Lung microvascular endothelial cell (primary cell): ENCODE results near the gene GNG14. TPM values are rescaled to one million over a fixed set of nuclear protein-coding genes. Genes with fewer than 3 reads are reported as not detected.
"Not testable (repeated sequence)": the region's sequence is repeated elsewhere in the genome, so short reads cannot be mapped to it uniquely, and the experiment has no call there.

Experiments
- DNase-seq, 2 donors: peaks; one replicate each; pipeline versions ENCODE4 v3.0.0 to v3.0.0-alpha.2; 2010; ENCODE audit warnings: low read depth in 2 of 2
- total RNA-seq: library from RNA; depleted of rRNA; stranded (reverse); fragments of >200 nt; gene quantifications from 2 replicates; pipeline ENCODE4 v1.2.1, GENCODE V29; 2014

The GNG14 gene
- total RNA-seq, 1 donor from 2014 or later: not detected

- DNase-seq: no peak
Measured at GRCh38 chr19:12667731-12668302, 20.0 kb upstream of the GNG14 start.

DNA sequence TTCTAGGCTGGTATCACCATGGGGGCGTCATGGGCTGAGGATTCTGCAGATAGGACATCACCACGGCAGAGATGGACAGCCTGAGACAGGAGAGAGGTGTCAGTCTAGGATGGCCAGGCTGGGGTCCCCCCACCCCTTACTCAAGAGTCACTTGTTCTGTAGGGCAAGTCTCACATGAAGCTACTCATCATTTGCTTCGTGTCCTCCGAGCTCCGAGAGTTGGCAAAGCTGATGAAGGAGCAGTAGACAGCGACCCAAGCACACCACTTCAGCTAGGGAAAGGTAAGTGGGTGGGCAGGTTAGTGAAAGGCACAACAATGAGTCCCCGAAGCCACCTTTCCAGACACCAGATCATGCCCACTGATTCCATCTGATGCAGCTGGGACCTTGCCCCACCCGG lies 19.5 kb upstream of the GNG14 start:
- DNase-seq: no peak

GRCh38 chr19:12668932-12669269 lies 18.9 kb upstream of the GNG14 start:
- DNase-seq: peak; percentile 69

GRCh38 chr19:12669270-12670158 lies 18.3 kb upstream of the GNG14 start:
- peak; percentile 90 to 91 for DNase-seq

GRCh38 chr19:12670159-12670928 lies 17.5 kb upstream of the GNG14 start:
- no peak for DNase-seq

GRCh38 chr19:12672744-12673143 lies 15.1 kb upstream of the GNG14 start:
- DNase-seq: no peak

DNA sequence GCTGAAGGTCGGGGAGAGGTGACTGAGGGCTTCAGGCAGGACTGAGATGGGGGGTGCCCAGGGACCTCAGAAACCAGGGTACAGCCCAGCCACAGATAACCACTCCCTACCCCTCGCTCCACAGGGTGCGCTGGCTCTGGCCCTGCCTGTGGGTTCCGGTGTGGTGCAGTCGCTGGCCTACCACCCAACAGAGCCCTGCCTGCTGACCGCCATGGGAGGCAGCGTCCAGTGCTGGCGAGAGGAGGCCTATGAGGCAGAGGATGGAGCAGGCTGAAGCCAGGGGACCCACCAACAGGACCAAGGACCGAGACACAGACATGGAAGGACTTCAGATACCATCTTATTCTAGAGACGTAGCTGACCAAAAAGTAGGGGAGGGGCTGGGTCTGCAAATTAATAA lies 12.4 kb upstream of the GNG14 start:
- no peak for DNase-seq

- DNase-seq: no peak
Measured at GRCh38 chr19:12675940-12676339, 11.9 kb upstream of the GNG14 start.

DNA sequence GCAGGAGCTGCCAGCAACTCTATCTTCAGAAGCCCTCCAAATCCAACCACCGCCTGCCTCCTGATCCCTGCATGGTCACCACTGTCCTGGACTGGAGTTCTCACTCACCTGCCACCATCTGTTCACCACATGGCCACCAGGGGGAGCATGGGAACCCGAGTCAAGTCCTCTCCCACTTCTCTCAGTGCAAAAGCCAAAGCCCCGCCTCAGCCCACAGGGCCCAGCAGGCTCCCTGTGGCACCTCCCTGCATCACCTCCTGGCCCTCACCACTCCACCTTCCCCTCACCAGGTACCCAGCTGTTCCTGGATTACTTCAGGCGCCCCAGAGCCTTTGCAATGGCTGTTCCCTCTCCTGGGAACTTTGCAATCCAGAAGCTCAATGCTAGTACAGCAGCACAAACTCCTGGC lies 11.4 kb upstream of the GNG14 start:
- DNase-seq: peak; percentile 71 to 85

DNA sequence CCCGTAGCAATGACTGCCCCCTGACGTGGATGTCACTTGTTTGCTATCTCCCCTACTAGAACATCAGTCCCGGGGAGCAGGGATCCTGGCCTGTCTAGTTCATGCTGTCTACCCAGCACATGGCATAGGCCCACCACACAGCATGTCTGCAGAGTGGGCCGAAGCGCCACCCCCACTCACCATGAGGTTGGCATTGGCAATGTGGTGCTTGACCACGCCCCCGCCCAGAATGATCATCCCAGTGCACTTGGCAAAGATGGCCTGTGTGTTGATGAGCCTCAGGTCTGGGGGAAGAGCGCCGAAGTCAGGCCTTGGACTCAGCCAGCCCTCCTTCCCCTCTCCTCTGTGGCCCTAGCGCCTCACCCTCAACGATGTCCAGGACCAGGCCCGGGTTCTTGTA lies 10.9 kb upstream of the GNG14 start:
- DNase-seq: no peak

DNA sequence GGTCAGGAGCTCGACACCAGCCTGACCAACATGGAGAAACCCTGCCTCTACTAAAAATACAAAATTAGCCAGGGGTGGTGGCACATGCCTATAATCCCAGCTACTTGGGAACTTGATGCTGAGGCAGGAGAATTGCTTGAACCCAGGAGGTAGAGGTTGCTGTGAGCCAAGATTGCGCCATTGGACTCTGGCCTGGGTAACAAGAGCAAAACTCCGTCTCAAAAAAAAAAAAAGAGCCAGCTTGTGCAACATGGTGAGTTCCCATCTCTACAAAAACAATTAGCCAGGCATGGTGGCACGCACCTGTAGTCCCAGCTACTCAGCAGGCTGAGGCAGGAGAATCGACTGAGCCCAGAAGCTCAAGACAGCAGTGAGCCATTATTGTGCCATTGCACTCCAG lies 9.8 kb upstream of the GNG14 start:
- DNase-seq: not testable (repeated sequence)

GRCh38 chr19:12680034-12680433 lies 7.8 kb upstream of the GNG14 start:
- no peak for DNase-seq

DNA sequence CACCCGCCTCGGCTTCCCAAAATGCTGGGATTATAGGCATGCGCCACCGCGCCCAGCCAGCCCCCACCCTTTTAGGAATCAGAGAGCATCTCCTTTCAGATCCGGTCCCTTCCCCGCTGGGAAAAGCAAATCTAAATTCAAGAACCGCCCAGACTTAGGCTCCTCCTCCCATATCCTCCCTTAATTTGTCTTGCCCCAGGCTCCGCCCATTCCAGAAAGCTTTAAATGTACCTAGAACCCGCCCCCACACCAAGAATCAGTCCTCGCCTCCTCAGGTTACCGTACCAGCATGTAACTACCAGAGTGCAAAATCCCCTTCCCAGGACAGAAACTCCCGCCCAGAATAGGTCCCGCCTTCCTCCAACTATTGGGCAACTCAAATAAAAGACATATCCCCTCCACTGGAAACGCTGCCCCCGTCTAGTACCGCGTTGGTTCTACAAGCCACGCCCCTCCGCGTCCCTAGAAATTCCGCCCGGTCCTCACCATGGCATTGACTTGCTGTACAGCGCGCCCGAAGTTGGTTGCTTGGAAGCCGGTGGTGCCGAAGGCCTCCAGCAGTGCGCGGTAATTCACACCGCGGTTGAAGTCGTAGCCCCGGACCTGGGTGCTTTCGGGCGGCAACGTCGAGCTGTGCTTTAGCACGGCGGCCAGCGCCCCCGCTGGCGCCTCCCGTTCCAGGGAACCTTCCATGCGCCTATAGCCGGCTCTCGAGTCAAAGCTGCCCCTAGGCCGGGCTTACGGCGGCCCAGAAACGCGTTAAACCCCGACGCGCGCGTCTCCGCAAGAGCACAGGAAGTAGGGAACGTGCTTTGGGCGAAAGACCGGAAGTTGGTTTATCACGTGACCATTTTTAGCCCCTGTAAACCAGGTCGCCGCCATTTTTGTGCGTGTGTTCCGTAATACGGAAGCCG lies 6.5 kb upstream of the GNG14 start, which contains the start of gene DHPS:
DHPS (minus strand) TSS at position 807 of the 914 bp plus-strand sequence; CDS start at position 693, 114 bp downstream.
- DNase-seq: peak; percentile 98

DNA sequence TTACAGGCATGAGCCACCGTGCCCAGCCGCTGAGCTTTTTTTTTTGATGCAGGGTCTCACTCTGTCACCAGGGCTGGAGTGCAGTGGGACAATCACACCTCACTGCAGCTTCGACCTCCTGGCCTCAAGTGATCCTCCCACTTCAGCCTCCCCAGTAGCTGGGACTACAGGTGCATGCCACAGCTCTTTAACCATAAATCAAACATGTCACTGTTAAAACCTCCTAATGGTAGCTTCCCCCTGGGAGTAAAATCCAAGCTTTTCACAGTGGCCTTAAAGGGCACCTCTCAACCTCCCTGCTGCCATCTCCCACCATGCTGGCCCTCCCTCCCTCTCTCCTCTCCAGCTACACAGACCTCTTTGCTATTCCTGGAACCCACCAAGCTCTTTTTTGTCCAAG lies 2.0 kb upstream of the GNG14 start:
- DNase-seq: no peak

DNA sequence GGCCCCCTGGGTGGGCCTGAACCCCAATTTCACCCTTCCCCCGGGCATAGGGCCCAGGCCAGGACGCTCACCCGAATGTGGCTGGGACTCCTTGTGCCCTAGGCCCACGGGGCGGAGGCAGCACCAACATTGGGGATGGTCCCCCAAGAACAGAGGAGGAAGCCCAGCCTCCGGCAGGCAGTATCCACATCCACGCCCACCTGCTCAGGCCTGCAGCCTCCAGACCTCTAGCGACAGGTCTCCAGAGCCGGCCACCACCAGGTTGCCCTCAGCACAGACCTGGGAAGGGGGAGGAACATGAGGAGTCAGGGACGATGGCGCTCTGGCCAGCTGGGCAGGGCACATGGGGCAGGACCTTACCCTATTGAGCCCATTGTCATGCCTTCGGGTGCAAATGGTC lies 1.2 kb downstream of the GNG14 start:
- no peak for DNase-seq

- no peak for DNase-seq
Measured at GRCh38 chr19:12689581-12690216, 1.9 kb downstream of the GNG14 start.

GRCh38 chr19:12692960-12693359 lies 5.2 kb downstream of the GNG14 start:
- DNase-seq: no peak

GRCh38 chr19:12694641-12695040 lies 6.8 kb downstream of the GNG14 start:
- DNase-seq: no peak

- peak in 1 of 2 donors; percentile 34 for DNase-seq
Measured at GRCh38 chr19:12695096-12695495, 7.3 kb downstream of the GNG14 start.

GRCh38 chr19:12695514-12695913 lies 7.7 kb downstream of the GNG14 start:
- DNase-seq: no peak

- DNase-seq: peak in 1 of 2 donors; percentile 32
Measured at GRCh38 chr19:12695997-12696365, 8.2 kb downstream of the GNG14 start.
